ENCODE results near the gene NPTX1.

- TF ChIP-seq CTCF (conservative IDR thresholded peaks at IDR 0.05; ENCODE audit: low read length) (no peak), EZH2phosphoT487 (IDR thresholded peaks at IDR 0.05; ENCODE audit: borderline replicate concordance, low read depth, low read length) (no peak)
Observed at GRCh38 chr17:80466188-80466705, 10.2 kb downstream of the NPTX1 start.
